GM04503 (cell line): ENCODE results near the gene ICA1.

Experiments
- DNase-seq: peaks from one replicate; pipeline ENCODE4 v3.0.0-alpha.2; 2012; ENCODE audit warnings: low read depth

Gene ICA1

DNA sequence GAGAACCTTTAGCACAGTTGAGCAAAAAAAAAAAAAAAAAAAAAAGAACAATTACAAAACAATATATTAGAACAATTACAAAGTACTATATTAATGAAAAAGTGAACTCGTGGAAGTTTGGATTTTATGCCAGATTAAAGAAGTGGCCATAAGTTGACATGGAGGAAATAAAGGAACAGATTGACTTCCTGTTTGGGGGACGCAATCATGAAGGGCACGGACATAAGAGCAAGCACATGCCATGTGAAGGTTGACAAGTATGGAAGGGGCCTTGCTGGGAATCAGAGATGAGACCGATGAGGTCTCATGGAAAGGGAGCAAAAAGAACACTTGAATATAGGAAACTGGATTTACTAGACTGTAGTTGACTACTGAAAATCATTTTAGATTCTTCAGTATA is 61.7 kb downstream of the ICA1 start:
- DNase-seq: no peak

DNA sequence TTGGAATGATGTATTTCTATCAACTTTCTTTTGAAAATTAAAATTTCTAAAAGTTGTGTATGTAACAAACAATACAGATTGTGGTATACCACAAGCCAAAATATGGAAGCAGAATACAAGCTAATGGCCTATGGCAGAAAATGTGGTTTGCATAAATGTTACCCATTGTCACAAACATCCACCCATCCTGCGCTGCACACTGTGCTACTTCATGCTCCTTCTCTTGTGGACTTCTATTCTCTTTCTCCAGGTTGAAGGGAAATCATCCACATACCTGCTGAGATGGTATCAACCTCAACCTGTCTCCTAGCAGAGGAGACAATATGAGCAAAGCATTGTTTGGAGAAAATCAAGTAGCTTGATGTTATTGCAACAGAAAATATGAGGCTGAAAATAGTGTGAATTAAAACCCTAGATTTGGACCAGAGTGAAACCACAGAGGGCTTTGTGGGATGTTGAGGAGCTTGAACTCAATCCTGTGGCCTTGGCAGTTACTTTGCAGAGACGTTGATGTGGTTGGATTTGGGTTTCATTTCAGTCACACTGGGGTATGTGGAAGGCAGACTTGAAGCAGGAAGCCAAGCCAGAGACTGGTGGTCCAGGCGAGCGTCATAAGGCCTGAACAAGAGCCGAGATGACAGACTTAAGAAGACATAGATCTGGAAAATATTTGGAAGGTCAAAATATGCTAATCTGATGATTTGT is 63.8 kb downstream of the ICA1 start:
- no peak for DNase-seq

GRCh38 chr7:8192897-8193296 is 69.1 kb downstream of the ICA1 start:
- DNase-seq: no peak

GRCh38 chr7:8190119-8190895 is 71.7 kb downstream of the ICA1 start:
- DNase-seq: no peak

DNA sequence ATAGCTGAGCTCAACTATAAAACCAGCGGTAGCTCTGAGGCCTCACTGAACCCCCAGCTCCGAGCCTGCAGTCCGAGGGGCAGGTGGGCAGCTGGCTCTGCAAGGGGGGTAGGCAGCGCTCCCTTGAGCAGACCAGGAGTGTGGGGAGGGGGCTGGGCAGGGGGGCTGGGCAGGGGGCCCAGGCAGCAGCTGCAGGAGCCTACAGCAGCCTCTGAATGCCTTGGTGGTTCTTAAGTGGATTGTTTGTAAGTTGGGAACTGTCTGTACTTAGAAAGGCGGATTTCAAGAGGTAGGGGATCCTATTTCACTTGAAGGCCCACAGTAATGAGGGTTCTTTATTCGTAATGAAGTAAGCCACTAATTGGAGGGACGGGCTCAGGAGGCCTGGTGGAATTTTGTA is 72.3 kb downstream of the ICA1 start:
- no peak for DNase-seq

DNA sequence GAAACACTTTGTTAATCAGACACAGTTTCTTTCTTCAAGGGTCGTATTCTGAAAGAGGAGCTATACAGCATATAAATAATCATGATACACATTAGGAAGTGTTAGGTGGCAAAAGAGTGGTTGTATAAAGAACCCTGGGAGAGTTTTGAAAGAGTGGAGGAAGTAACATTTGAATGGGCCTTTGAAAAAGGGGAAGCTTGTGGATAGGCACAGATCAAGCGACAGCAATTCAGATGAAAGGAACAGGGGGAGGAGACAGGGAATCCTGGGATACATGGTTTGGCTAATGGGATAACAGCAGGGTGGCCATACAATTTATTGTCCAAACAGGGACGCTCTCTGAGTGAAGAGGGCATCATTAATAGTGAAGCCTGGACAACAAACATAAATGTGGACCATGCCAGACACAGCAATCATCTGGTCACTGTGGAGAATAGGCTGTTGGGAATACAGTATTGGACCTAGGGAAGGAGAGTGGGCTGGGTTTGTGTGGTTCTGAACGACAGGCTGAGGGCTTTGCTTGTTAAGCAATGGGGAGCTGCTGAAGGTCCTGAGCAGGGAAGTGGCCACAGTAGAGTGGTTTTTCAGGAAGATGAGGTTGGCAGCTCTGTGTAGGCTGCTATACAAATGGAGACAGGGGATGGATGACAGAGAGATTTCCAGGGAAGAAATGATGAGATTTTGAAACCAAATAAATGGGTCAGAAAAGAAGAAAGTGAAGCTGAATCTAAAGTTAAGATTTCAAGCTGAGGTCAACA is 75.9 kb downstream of the ICA1 start:
- DNase-seq: no peak

DNA sequence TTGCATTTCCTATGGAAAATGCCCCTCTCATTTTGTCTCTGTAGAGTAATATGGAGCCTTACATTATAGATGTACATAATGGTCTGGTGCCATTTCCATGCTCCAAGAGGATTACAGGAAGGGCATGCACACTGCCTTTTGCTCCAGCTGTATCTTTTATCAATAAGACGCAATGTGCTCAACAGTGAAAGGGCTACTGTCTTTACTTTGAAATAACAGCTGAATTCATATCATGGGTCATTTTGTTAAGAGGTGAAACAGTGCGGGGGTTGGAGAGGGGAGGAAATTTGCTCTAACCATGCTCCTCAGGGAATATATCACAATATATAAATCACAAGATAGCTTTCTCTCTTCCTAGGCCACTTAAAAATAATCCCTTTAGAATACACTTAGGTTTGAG is 77.7 kb downstream of the ICA1 start:
- DNase-seq: no peak

GRCh38 chr7:8179486-8179885 is 82.5 kb downstream of the ICA1 start:
- no peak for DNase-seq

DNA sequence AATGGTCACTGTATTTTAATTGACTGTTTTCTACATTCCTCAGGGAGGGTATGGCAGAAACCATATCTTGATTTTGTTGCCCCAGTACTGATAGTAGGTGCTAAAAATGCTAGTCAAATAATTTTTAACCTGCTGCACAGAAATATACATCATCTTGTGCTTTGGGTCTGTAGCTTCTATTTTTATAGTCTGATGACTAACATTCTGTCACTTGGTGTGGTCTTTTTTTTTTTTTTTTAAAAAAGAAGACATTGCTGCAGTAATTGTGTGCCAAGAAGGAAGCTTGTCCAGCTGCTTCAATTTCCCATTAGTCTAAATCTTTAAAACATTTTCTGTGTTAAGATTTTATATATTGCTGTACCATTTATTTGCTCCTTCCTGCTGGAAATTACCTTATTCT is 83.6 kb downstream of the ICA1 start:
- no peak for DNase-seq

DNA sequence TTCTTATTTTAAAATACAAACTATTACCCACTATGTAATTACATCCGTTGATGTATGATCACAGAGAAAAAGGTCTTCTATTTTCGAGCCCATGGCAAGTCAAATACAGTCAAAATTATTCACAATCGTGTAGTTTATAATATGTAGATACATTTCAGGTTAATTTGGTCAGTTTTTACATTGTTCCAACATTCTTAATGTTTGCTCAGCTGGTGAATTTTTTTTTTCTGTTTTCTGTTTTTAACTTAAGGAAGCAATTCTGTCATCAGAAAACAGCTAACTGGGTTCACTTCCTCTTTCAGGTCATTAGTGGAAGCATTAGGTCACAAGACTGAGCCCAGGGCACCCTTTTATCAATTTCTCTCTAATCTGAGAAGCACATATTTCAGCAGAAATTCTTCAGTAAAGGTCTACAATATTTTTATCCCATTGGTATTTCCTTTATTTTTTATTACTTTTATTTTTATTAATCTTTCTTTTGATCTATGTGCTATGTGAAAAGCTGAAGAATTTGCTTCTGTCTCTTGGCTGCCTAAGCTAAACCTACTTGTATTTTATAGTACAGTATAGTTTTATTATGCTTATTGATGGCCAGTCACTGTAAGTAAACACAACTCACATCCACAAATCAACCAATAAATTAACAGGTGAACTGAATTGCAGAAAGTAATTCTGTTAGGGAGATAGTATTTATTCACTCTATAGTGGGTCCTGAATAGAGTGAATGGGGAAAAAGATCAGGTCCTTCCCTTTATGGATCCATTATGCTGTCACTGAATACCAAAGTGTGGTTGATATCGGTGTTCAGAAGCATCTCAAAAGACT is 84.6 kb downstream of the ICA1 start:
- DNase-seq: no peak

GRCh38 chr7:8176370-8177081 is 85.4 kb downstream of the ICA1 start:
- DNase-seq: no peak

GRCh38 chr7:8175929-8176369 is 86.0 kb downstream of the ICA1 start:
- no peak for DNase-seq

- no peak for DNase-seq
Measured at GRCh38 chr7:8172372-8173354, 89.3 kb downstream of the ICA1 start.

DNA sequence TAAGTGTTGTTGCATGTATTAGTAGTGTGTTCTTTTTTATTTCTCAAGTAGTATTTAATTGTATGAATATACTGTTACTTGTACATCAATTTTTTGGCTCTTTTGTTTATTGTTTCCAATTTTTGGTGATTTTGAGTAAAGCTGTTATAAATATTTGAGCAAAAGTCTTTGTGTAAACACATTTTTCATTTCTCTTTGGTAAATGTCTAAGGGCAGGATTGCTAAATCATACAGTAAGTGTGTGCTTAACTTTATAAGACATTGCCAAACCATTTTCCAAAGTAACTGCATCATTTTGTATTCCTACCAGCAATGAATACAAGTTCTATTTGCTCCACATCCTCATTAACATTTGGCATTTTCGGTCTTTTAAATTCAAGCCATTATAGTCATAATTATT is 92.8 kb downstream of the ICA1 start:
- DNase-seq: no peak

- DNase-seq: no peak
Measured at GRCh38 chr7:8168336-8168735, 93.6 kb downstream of the ICA1 start.

DNA sequence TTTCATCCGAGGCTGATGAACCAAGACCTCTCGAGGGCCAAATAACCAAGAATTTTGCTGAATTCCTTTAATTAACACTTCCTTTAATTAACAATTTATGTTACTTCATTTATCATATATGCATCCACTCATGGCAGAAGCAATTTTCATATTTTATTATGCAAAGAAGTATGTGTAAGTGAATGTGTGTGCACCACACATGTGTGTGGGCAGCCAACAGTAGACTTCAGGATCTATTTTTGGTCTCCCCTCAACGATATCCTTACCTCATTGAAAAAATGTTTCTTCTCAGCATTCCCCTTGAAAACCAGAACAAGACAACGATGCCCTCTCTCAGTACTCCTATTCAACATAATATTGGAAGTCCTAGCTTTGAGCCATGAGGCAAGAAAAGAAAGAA is 96.8 kb downstream of the ICA1 start:
- no peak for DNase-seq

DNA sequence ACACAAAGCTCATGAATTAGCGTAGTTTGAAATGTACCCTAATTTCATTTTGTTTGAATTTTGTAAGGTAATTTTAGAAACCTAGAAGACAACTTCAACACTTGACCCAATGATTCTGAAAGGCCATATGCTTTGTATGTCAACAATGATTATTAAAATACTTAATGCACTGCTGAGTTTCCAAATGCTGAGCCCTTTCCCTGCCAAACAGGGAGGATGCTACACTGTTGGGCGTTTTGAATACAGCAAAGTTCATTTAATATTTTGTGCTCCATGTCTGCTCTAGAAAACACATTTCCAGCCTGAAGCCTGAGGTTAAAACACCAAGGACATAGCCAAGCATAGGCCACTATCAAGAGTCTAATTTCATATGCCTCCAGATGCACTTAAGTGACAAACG is 99.8 kb downstream of the ICA1 start:
- DNase-seq: no peak

- no peak for DNase-seq
Measured at GRCh38 chr7:8161364-8161828, 100.6 kb downstream of the ICA1 start.

DNA sequence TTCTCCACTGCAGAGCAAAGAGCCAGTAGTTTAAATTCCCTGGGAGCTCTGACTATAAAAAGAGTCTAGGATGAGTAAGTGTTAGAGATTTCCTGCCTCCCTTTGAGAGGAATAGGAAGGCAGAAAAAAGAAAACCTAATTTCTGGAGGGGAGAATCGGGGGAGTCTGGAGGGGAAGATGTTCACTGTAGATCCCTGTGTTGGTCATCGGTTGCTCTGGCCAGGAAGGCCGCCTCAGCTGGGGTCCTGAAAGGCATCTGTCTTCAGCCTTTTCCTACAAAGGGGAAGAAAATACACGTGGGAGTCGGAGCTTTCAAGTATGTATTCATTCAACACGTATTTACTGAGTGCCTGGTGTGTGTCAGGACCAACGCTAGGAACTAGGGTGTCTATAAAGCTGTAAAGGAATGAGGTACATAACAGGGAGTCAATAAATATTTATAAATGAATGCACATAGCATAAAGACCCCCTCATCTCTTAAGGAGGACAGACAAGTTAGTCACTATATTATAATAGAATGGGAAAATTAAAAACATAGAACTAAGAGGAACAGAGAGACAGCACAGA is 101.1 kb downstream of the ICA1 start:
- no peak for DNase-seq

DNA sequence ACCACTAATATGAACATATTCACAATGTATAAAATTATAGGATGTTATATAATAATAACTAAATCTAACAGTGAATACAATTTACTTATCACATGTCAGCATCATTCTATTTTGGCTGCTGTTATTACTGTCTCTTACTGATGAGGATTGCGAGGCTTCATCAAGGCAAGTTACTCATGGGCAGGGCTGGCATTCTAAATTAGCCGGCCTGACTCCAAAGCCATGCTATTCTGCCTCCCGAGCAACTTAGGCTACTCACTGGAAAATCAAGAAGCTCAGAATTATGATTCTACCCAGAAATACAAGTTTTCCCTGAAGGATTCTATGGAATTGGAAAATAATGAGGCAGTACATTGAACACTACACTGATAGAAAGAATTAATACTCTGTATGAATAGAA is 101.7 kb downstream of the ICA1 start:
- no peak for DNase-seq
